ENCODE results near the gene ACTR2. TPM values are rescaled to one million over a fixed set of nuclear protein-coding genes. Genes with fewer than 3 reads are reported as not detected.
A peak's percentile ranks its signal among the peaks of the same experiment; 100 is the strongest.

ACTR2 gene
- total and polyA plus RNA-seq, 2 of the 13 experiments (the other 11 are each of a cell fraction or from before 2014, with no cell fraction given): 51.2 to 100 TPM

GRCh38 chr2:65264821-65265670, 37.4 kb downstream of the ACTR2 start (continued):
- TF ChIP-seq, protein P1, sequence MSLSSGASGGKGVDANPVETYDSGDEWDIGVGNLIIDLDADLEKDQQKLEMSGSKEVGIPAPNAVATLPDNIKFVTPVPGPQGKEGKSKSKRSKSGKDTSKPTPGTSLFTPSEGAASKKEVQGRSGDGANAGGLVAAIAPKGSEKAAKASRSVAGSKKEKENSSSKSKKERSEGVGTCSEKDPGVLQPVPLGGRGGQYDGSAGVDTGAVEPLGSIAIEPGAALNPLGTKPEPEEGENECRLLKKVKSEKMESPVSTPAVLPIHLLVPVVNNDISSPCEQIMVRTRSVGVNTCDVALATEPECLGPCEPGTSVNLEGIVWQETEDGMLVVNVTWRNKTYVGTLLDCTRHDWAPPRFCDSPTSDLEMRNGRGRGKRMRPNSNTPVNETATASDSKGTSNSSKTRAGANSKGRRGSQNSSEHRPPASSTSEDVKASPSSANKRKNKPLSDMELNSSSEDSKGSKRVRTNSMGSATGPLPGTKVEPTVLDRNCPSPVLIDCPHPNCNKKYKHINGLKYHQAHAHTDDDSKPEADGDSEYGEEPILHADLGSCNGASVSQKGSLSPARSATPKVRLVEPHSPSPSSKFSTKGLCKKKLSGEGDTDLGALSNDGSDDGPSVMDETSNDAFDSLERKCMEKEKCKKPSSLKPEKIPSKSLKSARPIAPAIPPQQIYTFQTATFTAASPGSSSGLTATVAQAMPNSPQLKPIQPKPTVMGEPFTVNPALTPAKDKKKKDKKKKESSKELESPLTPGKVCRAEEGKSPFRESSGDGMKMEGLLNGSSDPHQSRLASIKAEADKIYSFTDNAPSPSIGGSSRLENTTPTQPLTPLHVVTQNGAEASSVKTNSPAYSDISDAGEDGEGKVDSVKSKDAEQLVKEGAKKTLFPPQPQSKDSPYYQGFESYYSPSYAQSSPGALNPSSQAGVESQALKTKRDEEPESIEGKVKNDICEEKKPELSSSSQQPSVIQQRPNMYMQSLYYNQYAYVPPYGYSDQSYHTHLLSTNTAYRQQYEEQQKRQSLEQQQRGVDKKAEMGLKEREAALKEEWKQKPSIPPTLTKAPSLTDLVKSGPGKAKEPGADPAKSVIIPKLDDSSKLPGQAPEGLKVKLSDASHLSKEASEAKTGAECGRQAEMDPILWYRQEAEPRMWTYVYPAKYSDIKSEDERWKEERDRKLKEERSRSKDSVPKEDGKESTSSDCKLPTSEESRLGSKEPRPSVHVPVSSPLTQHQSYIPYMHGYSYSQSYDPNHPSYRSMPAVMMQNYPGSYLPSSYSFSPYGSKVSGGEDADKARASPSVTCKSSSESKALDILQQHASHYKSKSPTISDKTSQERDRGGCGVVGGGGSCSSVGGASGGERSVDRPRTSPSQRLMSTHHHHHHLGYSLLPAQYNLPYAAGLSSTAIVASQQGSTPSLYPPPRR (CRISPR knock-in tag; IDR thresholded peaks at IDR 0.05; ENCODE audit: borderline replicate concordance): no peak
- TF ChIP-seq SMC3 (IDR thresholded peaks at IDR 0.05; ENCODE audit: low read length): peak; percentile 96
- TF ChIP-seq PHB2 (IDR thresholded peaks at IDR 0.05; ENCODE audit: partially characterized antibody): no peak
- TF ChIP-seq NFRKB (IDR thresholded peaks at IDR 0.05): no peak
- TF ChIP-seq ZSCAN5A (CRISPR knock-in tag; IDR thresholded peaks at IDR 0.05; ENCODE audit: borderline replicate concordance): no peak
- no peak for TF ChIP-seq PAX8 (CRISPR knock-in tag; IDR thresholded peaks at IDR 0.05; ENCODE audit: borderline replicate concordance)
- TF ChIP-seq, protein P2, sequence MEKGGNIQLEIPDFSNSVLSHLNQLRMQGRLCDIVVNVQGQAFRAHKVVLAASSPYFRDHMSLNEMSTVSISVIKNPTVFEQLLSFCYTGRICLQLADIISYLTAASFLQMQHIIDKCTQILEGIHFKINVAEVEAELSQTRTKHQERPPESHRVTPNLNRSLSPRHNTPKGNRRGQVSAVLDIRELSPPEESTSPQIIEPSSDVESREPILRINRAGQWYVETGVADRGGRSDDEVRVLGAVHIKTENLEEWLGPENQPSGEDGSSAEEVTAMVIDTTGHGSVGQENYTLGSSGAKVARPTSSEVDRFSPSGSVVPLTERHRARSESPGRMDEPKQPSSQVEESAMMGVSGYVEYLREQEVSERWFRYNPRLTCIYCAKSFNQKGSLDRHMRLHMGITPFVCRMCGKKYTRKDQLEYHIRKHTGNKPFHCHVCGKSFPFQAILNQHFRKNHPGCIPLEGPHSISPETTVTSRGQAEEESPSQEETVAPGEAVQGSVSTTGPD (CRISPR knock-in tag; IDR thresholded peaks at IDR 0.05): no peak
- 0 out of 2 replicates have a peak, but pooled peaks have one; percentile 20 for TF ChIP-seq SAP130 (CRISPR knock-in tag; IDR thresholded peaks at IDR 0.05; ENCODE audit: low read depth)
- TF ChIP-seq ZNF251 (CRISPR knock-in tag; IDR thresholded peaks at IDR 0.05): no peak
- TF ChIP-seq, protein P3, sequence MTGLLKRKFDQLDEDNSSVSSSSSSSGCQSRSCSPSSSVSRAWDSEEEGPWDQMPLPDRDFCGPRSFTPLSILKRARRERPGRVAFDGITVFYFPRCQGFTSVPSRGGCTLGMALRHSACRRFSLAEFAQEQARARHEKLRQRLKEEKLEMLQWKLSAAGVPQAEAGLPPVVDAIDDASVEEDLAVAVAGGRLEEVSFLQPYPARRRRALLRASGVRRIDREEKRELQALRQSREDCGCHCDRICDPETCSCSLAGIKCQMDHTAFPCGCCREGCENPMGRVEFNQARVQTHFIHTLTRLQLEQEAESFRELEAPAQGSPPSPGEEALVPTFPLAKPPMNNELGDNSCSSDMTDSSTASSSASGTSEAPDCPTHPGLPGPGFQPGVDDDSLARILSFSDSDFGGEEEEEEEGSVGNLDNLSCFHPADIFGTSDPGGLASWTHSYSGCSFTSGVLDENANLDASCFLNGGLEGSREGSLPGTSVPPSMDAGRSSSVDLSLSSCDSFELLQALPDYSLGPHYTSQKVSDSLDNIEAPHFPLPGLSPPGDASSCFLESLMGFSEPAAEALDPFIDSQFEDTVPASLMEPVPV (CRISPR knock-in tag; IDR thresholded peaks at IDR 0.05): no peak
- TF ChIP-seq STAT5B (CRISPR knock-in tag; IDR thresholded peaks at IDR 0.05): no peak
- no peak for TF ChIP-seq FIP1L1 (IDR thresholded peaks at IDR 0.05; ENCODE audit: borderline replicate concordance, insufficient read depth, low read depth, low read length)
- no peak for TF ChIP-seq MED8 (CRISPR knock-in tag; IDR thresholded peaks at IDR 0.05; ENCODE audit: insufficient replicate concordance)
- no peak for TF ChIP-seq ARNT (IDR thresholded peaks at IDR 0.05)
- TF ChIP-seq KDM5B (CRISPR knock-in tag; IDR thresholded peaks at IDR 0.05; ENCODE audit: borderline replicate concordance): no peak
- TF ChIP-seq SP4 (CRISPR knock-in tag; IDR thresholded peaks at IDR 0.05): no peak
- no peak for TF ChIP-seq ZFP36 (IDR thresholded peaks at IDR 0.05; ENCODE audit: borderline replicate concordance, low read depth, low read length, partially characterized antibody)
- TF ChIP-seq SATB2 (CRISPR knock-in tag; IDR thresholded peaks at IDR 0.05): no peak
- no peak for TF ChIP-seq ZNF44 (CRISPR knock-in tag; IDR thresholded peaks at IDR 0.05)
- no peak for TF ChIP-seq POGZ (CRISPR knock-in tag; IDR thresholded peaks at IDR 0.05)
- TF ChIP-seq ZNF562 (CRISPR knock-in tag; IDR thresholded peaks at IDR 0.05; ENCODE audit: borderline replicate concordance): no peak

Measured in HepG2 (cell line).